SK-N-SH (cell line): ENCODE results near the gene DPYSL4. TPM values are rescaled to one million over a fixed set of nuclear protein-coding genes. Genes with fewer than 3 reads are reported as not detected.

Experiments
- CTCF ChIA-PET: fragments of 300-600, 350-600 bp; formaldehyde crosslinking; extraction: SDS; loops from one replicate; lab custom pipeline; 2021; lab: Yijun Ruan, JAX
- POLR2A ChIA-PET: fragments of 350-600 bp; sonication (Branson Sonifier 250); formaldehyde crosslinking; extraction: SDS; loops from one replicate; lab custom pipeline; 2020; ENCODE audit warnings: antibody characterized with exemption, inconsistent platforms; lab: Yijun Ruan, JAX
- DNase-seq: peaks from one replicate; pipeline ENCODE4 v3.0.0; 2012
- H2AFZ ChIP-seq: fragments of 200-600 bp; sonication (generic); 2 replicates; pipeline ENCODE4 v1.8.1; 2016; ENCODE audit warnings: antibody characterized with exemption, mild to moderate bottlenecking, low read depth
- H3F3A ChIP-seq: fragments of 200-600 bp; sonication (generic); replicated peaks from 2 replicates; pipeline ENCODE3; 2016; ENCODE audit warnings: antibody characterized with exemption, mild to moderate bottlenecking; ENCODE audit not compliant: insufficient read depth
- H3K27ac ChIP-seq, 2 experiments: fragments of 200-500 bp in 1 of 2; fragments of 200-600 bp in 1 of 2; sonication (Bioruptor generic) in 1 of 2; sonication (generic), shearing (Covaris generic) in 1 of 2; 2 replicates each; pipeline versions ENCODE4 v1.5.1 to v1.6.1; 2014 to 2016; ENCODE audit warnings: low read depth in 2 of 2, inconsistent platforms in 1 of 2, low read length in 1 of 2, mild to moderate bottlenecking in 1 of 2, mixed read lengths in 1 of 2
- H3K27me3 ChIP-seq: fragments of 200-600 bp; sonication (generic), shearing (Covaris generic); 2 replicates; pipeline ENCODE4 v1.6.1; 2016; ENCODE audit warnings: mixed run types; ENCODE audit not compliant: insufficient read depth
- H3K36me3 ChIP-seq, 2 experiments: fragments of 200-500 bp in 1 of 2; fragments of 200-600 bp in 1 of 2; sonication (Bioruptor generic) in 1 of 2; sonication (generic) in 1 of 2; replicated peaks in 1 of 2; 2 replicates each; pipeline versions ENCODE3 to v1.5.1; 2014 to 2016; ENCODE audit warnings: low read length in 1 of 2, mild to moderate bottlenecking in 1 of 2; ENCODE audit not compliant: insufficient read depth in 2 of 2, control insufficient read depth in 1 of 2
- H3K4me1 ChIP-seq, 2 experiments: fragments of 200-500 bp in 1 of 2; fragments of 200-600 bp in 1 of 2; sonication (Bioruptor generic) in 1 of 2; sonication (generic), shearing (Covaris generic) in 1 of 2; 2 replicates each; pipeline versions ENCODE4 v1.5.1 to v1.6.1; 2014 to 2016; ENCODE audit warnings: low read depth in 1 of 2, low read length in 1 of 2, mixed run types in 1 of 2; ENCODE audit not compliant: insufficient read depth in 2 of 2, control insufficient read depth in 1 of 2
- H3K4me2 ChIP-seq: fragments of 200-600 bp; sonication (generic), shearing (Covaris generic); 2 replicates; pipeline ENCODE4 v1.6.1; 2017; ENCODE audit warnings: mixed run types
- H3K4me3 ChIP-seq, 2 experiments: fragments of 200-500 bp in 1 of 2; fragments of 200-600 bp in 1 of 2; sonication (Bioruptor generic) in 1 of 2; sonication (generic), shearing (Covaris generic) in 1 of 2; 2 replicates each; pipeline versions ENCODE4 v1.5.1 to v1.8.1; 2014 to 2016; ENCODE audit warnings: low read depth in 2 of 2, inconsistent platforms in 1 of 2, low read length in 1 of 2, mild to moderate bottlenecking in 1 of 2, mixed read lengths in 1 of 2, moderate library complexity in 1 of 2
- H3K79me2 ChIP-seq: fragments of 200-600 bp; sonication (generic); 2 replicates; pipeline ENCODE4 v1.8.1; 2017; ENCODE audit warnings: mild to moderate bottlenecking; ENCODE audit not compliant: insufficient read depth
- H3K9ac ChIP-seq: fragments of 200-600 bp; sonication (generic); 2 replicates; pipeline ENCODE4 v1.6.1; 2017; ENCODE audit warnings: mixed run types
- H3K9me2 ChIP-seq: fragments of 200-600 bp; sonication (generic); 2 replicates; pipeline ENCODE4 v1.6.1; 2017; ENCODE audit warnings: mixed run types
- H3K9me3 ChIP-seq: fragments of 200-600 bp; sonication (generic); 2 replicates; pipeline ENCODE4 v1.6.1; 2017; ENCODE audit warnings: mixed run types, mild to moderate bottlenecking, moderate library complexity
- H4K20me1 ChIP-seq: fragments of 200-600 bp; sonication (generic); 2 replicates; pipeline ENCODE4 v1.6.1; 2017; ENCODE audit warnings: mild to moderate bottlenecking, mixed run types; ENCODE audit not compliant: insufficient read depth
- EP300 ChIP-seq, 2 experiments: IDR thresholded peaks; 2 replicates each; pipeline versions ENCODE4 v1.4.0 to v1.6.1; 2012; ENCODE audit warnings: borderline replicate concordance in 1 of 2, low read depth in 1 of 2, low read length in 1 of 2
- FOSL2 ChIP-seq: IDR thresholded peaks from 2 replicates; pipeline ENCODE4 v1.4.0; 2012; ENCODE audit warnings: low read depth, mild to moderate bottlenecking, moderate library complexity, borderline replicate concordance
- IRF3 ChIP-seq: fragments of 150-350 bp; IDR thresholded peaks from 2 replicates; pipeline ENCODE4 v1.6.1; 2016; ENCODE audit warnings: mild to moderate bottlenecking, low read depth, low read length
- NFIC ChIP-seq: IDR thresholded peaks from 2 replicates; pipeline ENCODE4 v1.4.0; 2012; ENCODE audit warnings: borderline replicate concordance
- NRF1 ChIP-seq: IDR thresholded peaks from 2 replicates; pipeline ENCODE4 v1.6.1; 2012; ENCODE audit warnings: low read depth, mild to moderate bottlenecking, low read length
- REST ChIP-seq: IDR thresholded peaks from 2 replicates; pipeline ENCODE4 v1.6.1; 2012; ENCODE audit warnings: mild to moderate bottlenecking, low read depth, low read length, moderate library complexity
- SIN3A ChIP-seq: IDR thresholded peaks from 2 replicates; pipeline ENCODE4 v1.6.1; 2012; ENCODE audit warnings: low read depth, mild to moderate bottlenecking, low read length, moderate library complexity, borderline replicate concordance
- TCF12 ChIP-seq: IDR thresholded peaks from 2 replicates; pipeline ENCODE4 v1.4.0; 2012
- YY1 ChIP-seq: IDR thresholded peaks from 2 replicates; pipeline ENCODE4 v1.4.0; 2012; ENCODE audit warnings: low read depth, mild to moderate bottlenecking
- WGBS: methylation state at CpG from one replicate; pipeline ENCODE4 v1.1.6; 2017; ENCODE audit warnings: low lambda C conversion rate; 5-methylcytosine and 5-hydroxymethylcytosine counted together
- polyA plus RNA-seq, 3 experiments: library from polyadenylated mRNA; depleted of rRNA; stranded (reverse); fragments of >200 nt; gene quantifications; 2 replicates each; pipeline ENCODE4 v1.2.3, GENCODE V29; 2012
- TF ChIP-seq, protein P1 (sequence below): fragments of 200-600 bp; sonication (generic); IDR thresholded peaks from 2 replicates; pipeline ENCODE4 v1.6.1; 2017; ENCODE audit warnings: antibody characterized with exemption, mild to moderate bottlenecking, moderate library complexity
- TF ChIP-seq, protein P2 (sequence below): IDR thresholded peaks from 2 replicates; pipeline ENCODE4 v1.4.0; 2012; ENCODE audit warnings: low read depth, borderline replicate concordance
- TF ChIP-seq, protein P3 (sequence below): IDR thresholded peaks from 2 replicates; pipeline ENCODE4; 2012

Gene DPYSL4
- polyA plus RNA-seq, 1 of the 3 experiments (the other 2 are of a cell fraction) = 21.8 TPM

DNA sequence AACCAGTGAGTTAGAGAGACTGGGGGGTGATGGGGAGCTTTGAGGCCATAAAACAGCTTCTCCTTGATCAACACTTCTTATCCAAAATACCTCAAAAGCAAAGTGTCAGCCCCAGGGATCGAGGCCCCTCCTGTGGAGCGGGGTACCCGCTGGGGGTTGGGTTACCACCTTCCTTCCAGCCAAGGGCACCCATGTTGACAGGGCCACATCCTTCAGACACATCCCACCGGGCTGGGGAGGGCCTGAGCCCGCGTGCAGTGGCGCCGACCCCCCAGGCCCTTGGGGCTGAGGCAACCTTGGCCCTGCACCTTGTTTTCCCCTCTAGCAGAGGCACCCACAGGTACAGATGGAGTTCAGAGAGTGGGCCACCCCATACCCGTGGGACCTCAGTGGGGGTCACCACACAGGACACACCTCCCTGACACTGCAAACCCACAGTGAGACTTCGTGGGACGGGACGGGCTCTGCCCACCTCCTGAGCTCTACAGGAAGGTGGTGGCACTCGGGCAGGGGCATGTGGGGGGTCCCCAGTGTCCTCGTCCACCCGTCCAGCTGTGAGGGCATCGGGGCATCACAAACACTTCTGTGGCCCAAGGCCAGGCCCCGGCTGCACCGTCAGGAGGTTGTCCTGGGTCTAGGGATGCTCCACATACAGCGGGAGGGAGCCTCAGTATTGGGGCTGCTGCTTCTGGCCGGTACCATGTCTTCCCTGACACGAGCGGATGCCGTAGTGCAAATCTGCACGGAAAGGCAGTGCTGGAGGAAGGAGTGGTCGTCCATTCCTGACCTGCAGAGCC lies 10.7 kb downstream of the DPYSL4 start:
- H3K9me2 ChIP-seq = no peaks in the 10 kb centered on the region
- H3K27me3 ChIP-seq = no peaks in the 10 kb centered on the region
- no peaks in the 10 kb centered on the region for H3K79me2 ChIP-seq
- peaks cover 0 to 9% of the 10 kb centered on the region in 2 experiments; a peak in 1 of 4 replicates for H3K4me1 ChIP-seq
- H3K9ac ChIP-seq = no peak overlapping the region
- ChIA-PET POLR2A (no interaction called here), CTCF (interaction anchor here (1.0 kb wide), 1 partner anchor 62 kb away, joined by 3 read pairs; no protein-coding TSS in a partner anchor)
- no peak overlapping the region for H3K4me3 ChIP-seq
- H3K36me3 ChIP-seq = peaks cover 0 to 41% of the 10 kb centered on the region in 2 experiments
- H4K20me1 ChIP-seq = 0 out of 2 replicates have a peak, but pooled peaks cover 16% of the 10 kb centered on the region
- no peak overlapping the region for H3K4me2 ChIP-seq
- WGBS = 86% methylated on average over 8 of the region's 25 CpGs
- no peak for DNase-seq
- no peak overlapping the region; a peak in 1 of 4 replicates for H3K27ac ChIP-seq
- no peaks in the 10 kb centered on the region for H3K9me3 ChIP-seq
- no peak overlapping the region for H2AFZ ChIP-seq
- no peak for TF ChIP-seq NRF1
- TF ChIP-seq YY1 = no peak
- TF ChIP-seq, protein P1, sequence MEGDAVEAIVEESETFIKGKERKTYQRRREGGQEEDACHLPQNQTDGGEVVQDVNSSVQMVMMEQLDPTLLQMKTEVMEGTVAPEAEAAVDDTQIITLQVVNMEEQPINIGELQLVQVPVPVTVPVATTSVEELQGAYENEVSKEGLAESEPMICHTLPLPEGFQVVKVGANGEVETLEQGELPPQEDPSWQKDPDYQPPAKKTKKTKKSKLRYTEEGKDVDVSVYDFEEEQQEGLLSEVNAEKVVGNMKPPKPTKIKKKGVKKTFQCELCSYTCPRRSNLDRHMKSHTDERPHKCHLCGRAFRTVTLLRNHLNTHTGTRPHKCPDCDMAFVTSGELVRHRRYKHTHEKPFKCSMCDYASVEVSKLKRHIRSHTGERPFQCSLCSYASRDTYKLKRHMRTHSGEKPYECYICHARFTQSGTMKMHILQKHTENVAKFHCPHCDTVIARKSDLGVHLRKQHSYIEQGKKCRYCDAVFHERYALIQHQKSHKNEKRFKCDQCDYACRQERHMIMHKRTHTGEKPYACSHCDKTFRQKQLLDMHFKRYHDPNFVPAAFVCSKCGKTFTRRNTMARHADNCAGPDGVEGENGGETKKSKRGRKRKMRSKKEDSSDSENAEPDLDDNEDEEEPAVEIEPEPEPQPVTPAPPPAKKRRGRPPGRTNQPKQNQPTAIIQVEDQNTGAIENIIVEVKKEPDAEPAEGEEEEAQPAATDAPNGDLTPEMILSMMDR = no peak
- no peak for TF ChIP-seq SIN3A
- TF ChIP-seq FOSL2 = no peak
- TF ChIP-seq, protein P2, sequence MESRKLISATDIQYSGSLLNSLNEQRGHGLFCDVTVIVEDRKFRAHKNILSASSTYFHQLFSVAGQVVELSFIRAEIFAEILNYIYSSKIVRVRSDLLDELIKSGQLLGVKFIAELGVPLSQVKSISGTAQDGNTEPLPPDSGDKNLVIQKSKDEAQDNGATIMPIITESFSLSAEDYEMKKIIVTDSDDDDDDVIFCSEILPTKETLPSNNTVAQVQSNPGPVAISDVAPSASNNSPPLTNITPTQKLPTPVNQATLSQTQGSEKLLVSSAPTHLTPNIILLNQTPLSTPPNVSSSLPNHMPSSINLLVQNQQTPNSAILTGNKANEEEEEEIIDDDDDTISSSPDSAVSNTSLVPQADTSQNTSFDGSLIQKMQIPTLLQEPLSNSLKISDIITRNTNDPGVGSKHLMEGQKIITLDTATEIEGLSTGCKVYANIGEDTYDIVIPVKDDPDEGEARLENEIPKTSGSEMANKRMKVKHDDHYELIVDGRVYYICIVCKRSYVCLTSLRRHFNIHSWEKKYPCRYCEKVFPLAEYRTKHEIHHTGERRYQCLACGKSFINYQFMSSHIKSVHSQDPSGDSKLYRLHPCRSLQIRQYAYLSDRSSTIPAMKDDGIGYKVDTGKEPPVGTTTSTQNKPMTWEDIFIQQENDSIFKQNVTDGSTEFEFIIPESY = no peak
- H3F3A ChIP-seq = no peaks in the 10 kb centered on the region

DNA sequence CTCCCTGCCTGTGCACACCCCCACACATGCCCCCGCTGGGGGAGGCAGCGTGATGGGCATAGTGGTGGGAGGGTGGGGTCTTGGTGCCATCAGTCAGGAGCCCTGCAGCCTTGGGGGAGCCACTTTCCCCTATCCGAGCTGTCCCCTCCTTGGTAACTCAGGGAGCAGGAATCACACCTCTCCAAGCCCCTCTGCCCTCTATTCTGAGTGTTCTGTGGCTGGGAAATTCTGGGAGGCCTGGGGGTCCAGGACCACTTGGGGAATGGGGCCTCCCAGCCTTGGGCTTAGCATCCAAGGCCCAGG lies 11.3 kb downstream of the DPYSL4 start:
- TF ChIP-seq TCF12 (no peak), IRF3 (no peak), NFIC (no peak), REST (no peak), EP300 (IDR thresholded peaks at IDR 0.05; ENCODE audit: borderline replicate concordance in 1 of 2, low read depth in 1 of 2, low read length in 1 of 2) (no peak)
- TF ChIP-seq, protein P3, sequence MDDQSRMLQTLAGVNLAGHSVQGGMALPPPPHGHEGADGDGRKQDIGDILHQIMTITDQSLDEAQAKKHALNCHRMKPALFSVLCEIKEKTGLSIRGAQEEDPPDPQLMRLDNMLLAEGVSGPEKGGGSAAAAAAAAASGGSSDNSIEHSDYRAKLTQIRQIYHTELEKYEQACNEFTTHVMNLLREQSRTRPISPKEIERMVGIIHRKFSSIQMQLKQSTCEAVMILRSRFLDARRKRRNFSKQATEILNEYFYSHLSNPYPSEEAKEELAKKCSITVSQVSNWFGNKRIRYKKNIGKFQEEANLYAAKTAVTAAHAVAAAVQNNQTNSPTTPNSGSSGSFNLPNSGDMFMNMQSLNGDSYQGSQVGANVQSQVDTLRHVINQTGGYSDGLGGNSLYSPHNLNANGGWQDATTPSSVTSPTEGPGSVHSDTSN = no peak
- TF ChIP-seq, all 33 proteins: peak for 0
- no peak for DNase-seq
- no peaks in the 10 kb centered on the region for H3K27me3 ChIP-seq
- H3F3A ChIP-seq = no peaks in the 10 kb centered on the region
- CTCF ChIA-PET = no interaction called here
- 0 out of 2 replicates have a peak, but pooled peaks cover 13% of the 10 kb centered on the region for H4K20me1 ChIP-seq
- H3K9me3 ChIP-seq = no peaks in the 10 kb centered on the region
- H3K9me2 ChIP-seq = no peaks in the 10 kb centered on the region
- no peak overlapping the region for H3K27ac ChIP-seq
- no peak overlapping the region for H2AFZ ChIP-seq
- WGBS = no CpG with 5 or more reads among the region's 3 CpGs
- POLR2A ChIA-PET = no interaction called here
- H3K4me3 ChIP-seq = no peak overlapping the region
- peaks cover 0 to 3% of the 10 kb centered on the region in 2 experiments; a peak in 1 of 4 replicates for H3K4me1 ChIP-seq
- H3K9ac ChIP-seq = no peak overlapping the region
- H3K36me3 ChIP-seq = peaks cover 0 to 37% of the 10 kb centered on the region in 2 experiments
- no peak overlapping the region for H3K4me2 ChIP-seq
- H3K79me2 ChIP-seq = no peaks in the 10 kb centered on the region
